NB4 (cell line): ENCODE measurements around the gene PRKCE.

Experiments
- DNase-seq: peaks from one replicate; pipeline ENCODE4 v3.0.0; 2010; ENCODE audit warnings: low read depth
- H3K4me3 ChIP-seq: one replicate; pipeline ENCODE4 v1.5.1; 2011; ENCODE audit warnings: mild to moderate bottlenecking, low read depth, low read length, moderate library complexity
- CTCF ChIP-seq: IDR thresholded peaks from one replicate; pipeline ENCODE4 v1.5.1; 2012; ENCODE audit warnings: low read depth, low read length
- MAX ChIP-seq: IDR thresholded peaks from 2 replicates; pipeline ENCODE4 v1.6.1; 2011; ENCODE audit warnings: low read depth, low read length
- MYC ChIP-seq: IDR thresholded peaks from 2 replicates; pipeline ENCODE4 v1.6.1; 2011; ENCODE audit warnings: low read depth, low read length
- POLR2A ChIP-seq: IDR thresholded peaks from 2 replicates; pipeline ENCODE4 v1.6.1; 2011; ENCODE audit warnings: mild to moderate bottlenecking; ENCODE audit not compliant: insufficient read length; ENCODE audit errors: extremely low read depth

The PRKCE gene

GRCh38 chr2:45851111-45851510 is 199.6 kb downstream of the PRKCE start:
- TF ChIP-seq MAX: no peak
- no peak for TF ChIP-seq MYC
- no peak for TF ChIP-seq POLR2A
- no peak for TF ChIP-seq CTCF
- DNase-seq: no peak
- H3K4me3 ChIP-seq: no peak overlapping the region

GRCh38 chr2:45851576-45852304 is 200.3 kb downstream of the PRKCE start:
- TF ChIP-seq MYC: no peak
- TF ChIP-seq MAX: no peak
- TF ChIP-seq POLR2A: no peak
- no peak for TF ChIP-seq CTCF
- peak; percentile 50 for DNase-seq
- no peak overlapping the region for H3K4me3 ChIP-seq

- no peak for TF ChIP-seq MYC
- no peak for TF ChIP-seq CTCF
- no peak for DNase-seq
- H3K4me3 ChIP-seq: no peak overlapping the region
These were observed 201.1 kb downstream of the PRKCE start for GRCh38 chr2:45852450-45853150.

GRCh38 chr2:45855374-45855773 is 203.9 kb downstream of the PRKCE start:
- no peak for DNase-seq
- H3K4me3 ChIP-seq: no peak overlapping the region
- TF ChIP-seq MYC: no peak
- TF ChIP-seq CTCF: no peak

- TF ChIP-seq POLR2A: no peak
- TF ChIP-seq MYC: no peak
- no peak for TF ChIP-seq MAX
- no peak for TF ChIP-seq CTCF
- DNase-seq: no peak
- no peak overlapping the region for H3K4me3 ChIP-seq
These were observed 205.2 kb downstream of the PRKCE start for GRCh38 chr2:45856391-45857274.
